Colonic mucosa (tissue), 4 donors: ENCODE results near the gene DENND1B. TPM values are rescaled to one million over a fixed set of nuclear protein-coding genes. Genes with fewer than 3 reads are reported as not detected.

Experiments used
- DNase-seq: peaks from one replicate; pipeline ENCODE4 v3.0.0-alpha.2; 2020
- H3K27ac ChIP-seq: fragments of 200-600 bp; one replicate; pipeline ENCODE4 v1.8.0; 2021
- H3K27me3 ChIP-seq: fragments of 200-600 bp; one replicate; pipeline ENCODE4 v1.8.0; 2021
- H3K36me3 ChIP-seq: fragments of 200-600 bp; one replicate; pipeline ENCODE4 v1.8.0; 2021
- H3K4me1 ChIP-seq: fragments of 200-600 bp; one replicate; pipeline ENCODE4 v1.8.0; 2021; ENCODE audit warnings: mild to moderate bottlenecking
- H3K4me3 ChIP-seq: fragments of 200-600 bp; one replicate; pipeline ENCODE4 v1.8.0; 2021
- H3K9ac ChIP-seq, 2 donors: one replicate each; pipeline ENCODE4 v1.7.0; 2013; ENCODE audit warnings: control low read depth in 2 of 2, low read depth in 2 of 2, low read length in 2 of 2
- H3K9me3 ChIP-seq: fragments of 200-600 bp; one replicate; pipeline ENCODE4 v1.8.0; 2021
- CTCF ChIP-seq: fragments of 200-600 bp; IDR thresholded peaks from one replicate; pipeline ENCODE4 v1.8.0; 2022; ENCODE audit warnings: antibody characterized with exemption, mild to moderate bottlenecking
- intact Hi-C: fragments of 100-400 bp; cut with DNase I; formaldehyde crosslinking; loops from one replicate; pipeline ENCODE4 v1.14.1; 2022
- total RNA-seq, 2 donors: library from RNA; stranded (reverse); fragmentation: NEBNext Ultra II Directional in 1 of 2; extraction: Animal tissue kit (Norgen Biotek cat#: 25700) in 1 of 2; gene quantifications; one replicate each; pipeline ENCODE4 v1.2.1, GENCODE V29; 2021
- donor health status: healthy.
- donor health status: DM: no; HTN: no; CAD: no.
- donor health status: DM: no; HTN: no; CAD: no.

DENND1B gene
- total RNA-seq, 2 donors from 2014 or later, result 19.5 to 25.7 TPM

GRCh38 chr1:197469620-197470210, 305.6 kb downstream of the DENND1B start:
- H3K27me3 ChIP-seq, result no peaks in the 10 kb centered on the region
- no peak for TF ChIP-seq CTCF
- no peaks in the 10 kb centered on the region for H3K4me1 ChIP-seq
- no peak overlapping the region for H3K9ac ChIP-seq
- no peaks in the 10 kb centered on the region for H3K36me3 ChIP-seq
- DNase-seq, result no peak
- intact Hi-C loops, result no loop called here
- H3K9me3 ChIP-seq, result no peaks in the 10 kb centered on the region
- H3K27ac ChIP-seq, result no peak overlapping the region
- H3K4me3 ChIP-seq, result no peak overlapping the region

GRCh38 chr1:197468543-197469175, 306.6 kb downstream of the DENND1B start:
- no peaks in the 10 kb centered on the region for H3K36me3 ChIP-seq
- intact Hi-C loops, result no loop called here
- H3K27ac ChIP-seq, result no peak overlapping the region
- no peak overlapping the region for H3K9ac ChIP-seq
- H3K27me3 ChIP-seq, result no peaks in the 10 kb centered on the region
- H3K4me1 ChIP-seq, result no peaks in the 10 kb centered on the region
- TF ChIP-seq CTCF, result no peak
- no peaks in the 10 kb centered on the region for H3K9me3 ChIP-seq
- H3K4me3 ChIP-seq, result no peak overlapping the region
- no peak for DNase-seq

- H3K9me3 ChIP-seq, result no peaks in the 10 kb centered on the region
- TF ChIP-seq CTCF, result no peak
- intact Hi-C loops, result no loop called here
- H3K4me1 ChIP-seq, result no peaks in the 10 kb centered on the region
- no peaks in the 10 kb centered on the region for H3K36me3 ChIP-seq
- no peak overlapping the region for H3K4me3 ChIP-seq
- no peak overlapping the region for H3K9ac ChIP-seq
- no peaks in the 10 kb centered on the region for H3K27me3 ChIP-seq
- DNase-seq, result no peak
- H3K27ac ChIP-seq, result no peak overlapping the region
Measured at GRCh38 chr1:197467881-197468280, 307.4 kb downstream of the DENND1B start.

GRCh38 chr1:197466813-197467212, 308.5 kb downstream of the DENND1B start:
- no peak overlapping the region for H3K4me3 ChIP-seq
- no peaks in the 10 kb centered on the region for H3K27me3 ChIP-seq
- DNase-seq, result no peak
- H3K27ac ChIP-seq, result no peak overlapping the region
- no peaks in the 10 kb centered on the region for H3K36me3 ChIP-seq
- no peaks in the 10 kb centered on the region for H3K9me3 ChIP-seq
- no peaks in the 10 kb centered on the region for H3K4me1 ChIP-seq
- TF ChIP-seq CTCF, result no peak
- H3K9ac ChIP-seq, result no peak overlapping the region
- intact Hi-C loops, result no loop called here

- no peaks in the 10 kb centered on the region for H3K9me3 ChIP-seq
- no peak overlapping the region for H3K4me3 ChIP-seq
- no peak overlapping the region for H3K27ac ChIP-seq
- DNase-seq, result no peak
- intact Hi-C loops, result no loop called here
- TF ChIP-seq CTCF, result no peak
- H3K27me3 ChIP-seq, result no peaks in the 10 kb centered on the region
- H3K36me3 ChIP-seq, result no peaks in the 10 kb centered on the region
- H3K9ac ChIP-seq, result no peak overlapping the region
- no peaks in the 10 kb centered on the region for H3K4me1 ChIP-seq
Measured at GRCh38 chr1:197465528-197466327, 309.6 kb downstream of the DENND1B start.
